SK-N-SH treated with all-trans-retinoic acid at 6 μM for 48 hours (cell line): ENCODE results near the gene CCDC14.
"Not testable (repeated sequence)": the region's sequence is repeated elsewhere in the genome, so short reads cannot be mapped to it uniquely, and the experiment has no call there.

Source experiments
- ARNTL ChIP-seq: fragments of 450-650 bp; formaldehyde crosslinking; IDR thresholded peaks from 2 replicates; pipeline ENCODE4 v1.5.0; 2020; ENCODE audit warnings: low read depth, mild to moderate bottlenecking, moderate library complexity, borderline replicate concordance
- CSDC2 ChIP-seq: fragments of 250-450 bp; sonication (Bioruptor Pico); IDR thresholded peaks from 2 replicates; pipeline ENCODE4 v1.5.0; 2020; ENCODE audit warnings: mild to moderate bottlenecking, moderate library complexity
- GLIS3 ChIP-seq: fragments of 250-450 bp; sonication (Bioruptor Pico); IDR thresholded peaks from 2 replicates; pipeline ENCODE4 v1.5.0; 2020; ENCODE audit warnings: mild to moderate bottlenecking, moderate library complexity
- OSR1 ChIP-seq: fragments of 250-450 bp; sonication (Bioruptor Pico); IDR thresholded peaks from 2 replicates; pipeline ENCODE4 v1.8.0; 2022; ENCODE audit warnings: moderate library complexity, mild to moderate bottlenecking, inconsistent platforms
- PPARA ChIP-seq: fragments of 250-450 bp; sonication (Bioruptor Pico); IDR thresholded peaks from 2 replicates; pipeline ENCODE4 v1.5.0; 2020; ENCODE audit warnings: mild to moderate bottlenecking, borderline replicate concordance
- RARB ChIP-seq: fragments of 250-450 bp; sonication (Bioruptor Pico); IDR thresholded peaks from 2 replicates; pipeline ENCODE4 v1.8.0; 2021; ENCODE audit warnings: mild to moderate bottlenecking, moderate library complexity
- TOX ChIP-seq: fragments of 250-450 bp; sonication (Bioruptor Pico); IDR thresholded peaks from 2 replicates; pipeline ENCODE4 v1.8.0; 2021; ENCODE audit warnings: mild to moderate bottlenecking, moderate library complexity, borderline replicate concordance
- ZC3H10 ChIP-seq: fragments of 250-450 bp; sonication (Bioruptor Pico); IDR thresholded peaks from 2 replicates; pipeline ENCODE4 v1.5.1; 2021; ENCODE audit warnings: mild to moderate bottlenecking, moderate library complexity
- ZFP3 ChIP-seq: fragments of 250-450 bp; sonication (Bioruptor Pico); IDR thresholded peaks from 2 replicates; pipeline ENCODE4 v1.5.0; 2020; ENCODE audit warnings: mild to moderate bottlenecking, moderate library complexity
- ZFP30 ChIP-seq: fragments of 450-650 bp; formaldehyde crosslinking; IDR thresholded peaks from 2 replicates; pipeline ENCODE4 v1.5.0; 2022; ENCODE audit warnings: mild to moderate bottlenecking, moderate library complexity
- ZNF565 ChIP-seq: fragments of 450-650 bp; formaldehyde crosslinking; conservative IDR thresholded peaks from 2 replicates; pipeline ENCODE4 v1.5.0; 2020; ENCODE audit warnings: low read depth, mild to moderate bottlenecking, moderate library complexity
- TF ChIP-seq, protein P1 (sequence below): fragments of 250-450 bp; sonication (Bioruptor Pico); IDR thresholded peaks from 2 replicates; pipeline ENCODE4 v1.5.1; 2021; ENCODE audit warnings: mild to moderate bottlenecking, moderate library complexity
- TF ChIP-seq, protein P2 (sequence below): fragments of 250-450 bp; sonication (Bioruptor Pico); IDR thresholded peaks from 2 replicates; pipeline ENCODE4 v1.5.1; 2020; ENCODE audit warnings: low read depth, mild to moderate bottlenecking, moderate library complexity
- TF ChIP-seq, protein P3 (sequence below): fragments of 250-450 bp; sonication (Bioruptor Pico); IDR thresholded peaks from 2 replicates; pipeline ENCODE4 v1.8.0; 2020; ENCODE audit warnings: mild to moderate bottlenecking, moderate library complexity, borderline replicate concordance

DNA sequence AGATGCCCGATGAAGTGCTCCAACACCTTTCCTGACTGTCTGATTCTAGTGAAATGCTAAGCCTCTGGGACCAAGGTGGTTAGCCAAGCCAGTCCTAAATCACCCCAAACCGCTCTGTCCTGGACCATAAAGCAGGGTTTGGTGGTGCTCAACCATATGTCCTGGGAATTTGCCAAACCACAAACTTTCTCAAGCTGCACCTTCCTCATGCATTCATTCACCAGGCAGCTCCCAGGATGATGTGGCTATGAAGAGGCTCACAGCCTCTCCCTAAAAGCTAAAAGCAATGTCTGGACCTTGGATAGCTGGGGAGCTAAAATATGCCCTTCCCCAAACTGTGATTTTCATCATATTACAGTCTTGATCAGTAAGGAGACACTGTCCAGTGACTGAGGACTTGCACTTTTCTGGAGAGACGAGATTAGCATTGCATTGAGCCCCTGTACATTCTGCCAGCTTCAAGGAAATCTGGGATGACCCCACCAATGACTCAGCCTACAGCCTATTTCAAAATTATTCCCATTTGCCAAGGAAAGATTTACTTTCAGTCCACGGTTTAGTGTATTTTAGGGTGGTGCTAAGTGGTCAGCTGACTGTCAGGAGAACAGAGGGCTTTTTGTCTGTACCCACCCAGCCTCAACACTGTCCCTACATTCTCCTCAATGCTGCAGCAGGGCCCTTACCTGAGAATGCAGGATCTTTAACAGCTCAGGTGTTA, 15.3 kb upstream of the CCDC14 start:
- TF ChIP-seq OSR1 (CRISPR knock-in tag); ZFP30 (CRISPR knock-in tag); GLIS3 (CRISPR knock-in tag); ZNF565 (CRISPR knock-in tag); ZFP3 (CRISPR knock-in tag); ARNTL; CSDC2; RARB (CRISPR knock-in tag); ZC3H10 (CRISPR knock-in tag); TOX (CRISPR knock-in tag); PPARA (CRISPR knock-in tag): not testable (repeated sequence)
- TF ChIP-seq, protein P1, sequence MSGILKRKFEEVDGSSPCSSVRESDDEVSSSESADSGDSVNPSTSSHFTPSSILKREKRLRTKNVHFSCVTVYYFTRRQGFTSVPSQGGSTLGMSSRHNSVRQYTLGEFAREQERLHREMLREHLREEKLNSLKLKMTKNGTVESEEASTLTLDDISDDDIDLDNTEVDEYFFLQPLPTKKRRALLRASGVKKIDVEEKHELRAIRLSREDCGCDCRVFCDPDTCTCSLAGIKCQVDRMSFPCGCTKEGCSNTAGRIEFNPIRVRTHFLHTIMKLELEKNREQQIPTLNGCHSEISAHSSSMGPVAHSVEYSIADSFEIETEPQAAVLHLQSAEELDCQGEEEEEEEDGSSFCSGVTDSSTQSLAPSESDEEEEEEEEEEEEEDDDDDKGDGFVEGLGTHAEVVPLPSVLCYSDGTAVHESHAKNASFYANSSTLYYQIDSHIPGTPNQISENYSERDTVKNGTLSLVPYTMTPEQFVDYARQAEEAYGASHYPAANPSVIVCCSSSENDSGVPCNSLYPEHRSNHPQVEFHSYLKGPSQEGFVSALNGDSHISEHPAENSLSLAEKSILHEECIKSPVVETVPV (CRISPR knock-in tag) = not testable (repeated sequence)
- TF ChIP-seq, protein P2, sequence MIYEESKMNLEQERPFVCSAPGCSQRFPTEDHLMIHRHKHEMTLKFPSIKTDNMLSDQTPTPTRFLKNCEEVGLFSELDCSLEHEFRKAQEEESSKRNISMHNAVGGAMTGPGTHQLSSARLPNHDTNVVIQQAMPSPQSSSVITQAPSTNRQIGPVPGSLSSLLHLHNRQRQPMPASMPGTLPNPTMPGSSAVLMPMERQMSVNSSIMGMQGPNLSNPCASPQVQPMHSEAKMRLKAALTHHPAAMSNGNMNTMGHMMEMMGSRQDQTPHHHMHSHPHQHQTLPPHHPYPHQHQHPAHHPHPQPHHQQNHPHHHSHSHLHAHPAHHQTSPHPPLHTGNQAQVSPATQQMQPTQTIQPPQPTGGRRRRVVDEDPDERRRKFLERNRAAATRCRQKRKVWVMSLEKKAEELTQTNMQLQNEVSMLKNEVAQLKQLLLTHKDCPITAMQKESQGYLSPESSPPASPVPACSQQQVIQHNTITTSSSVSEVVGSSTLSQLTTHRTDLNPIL (CRISPR knock-in tag) = not testable (repeated sequence)
- TF ChIP-seq, protein P3, sequence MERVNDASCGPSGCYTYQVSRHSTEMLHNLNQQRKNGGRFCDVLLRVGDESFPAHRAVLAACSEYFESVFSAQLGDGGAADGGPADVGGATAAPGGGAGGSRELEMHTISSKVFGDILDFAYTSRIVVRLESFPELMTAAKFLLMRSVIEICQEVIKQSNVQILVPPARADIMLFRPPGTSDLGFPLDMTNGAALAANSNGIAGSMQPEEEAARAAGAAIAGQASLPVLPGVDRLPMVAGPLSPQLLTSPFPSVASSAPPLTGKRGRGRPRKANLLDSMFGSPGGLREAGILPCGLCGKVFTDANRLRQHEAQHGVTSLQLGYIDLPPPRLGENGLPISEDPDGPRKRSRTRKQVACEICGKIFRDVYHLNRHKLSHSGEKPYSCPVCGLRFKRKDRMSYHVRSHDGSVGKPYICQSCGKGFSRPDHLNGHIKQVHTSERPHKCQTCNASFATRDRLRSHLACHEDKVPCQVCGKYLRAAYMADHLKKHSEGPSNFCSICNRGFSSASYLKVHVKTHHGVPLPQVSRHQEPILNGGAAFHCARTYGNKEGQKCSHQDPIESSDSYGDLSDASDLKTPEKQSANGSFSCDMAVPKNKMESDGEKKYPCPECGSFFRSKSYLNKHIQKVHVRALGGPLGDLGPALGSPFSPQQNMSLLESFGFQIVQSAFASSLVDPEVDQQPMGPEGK (CRISPR knock-in tag) = not testable (repeated sequence)
